ENCODE results near the gene CCDC88C.

The CCDC88C gene

GRCh38 chr14:91363776-91364523 is 53.7 kb downstream of the CCDC88C start:
- no peak for DNase-seq (ENCODE audit: low read depth)

GRCh38 chr14:91361233-91361811 is 56.3 kb downstream of the CCDC88C start:
- DNase-seq (ENCODE audit: low read depth) = no peak

DNA sequence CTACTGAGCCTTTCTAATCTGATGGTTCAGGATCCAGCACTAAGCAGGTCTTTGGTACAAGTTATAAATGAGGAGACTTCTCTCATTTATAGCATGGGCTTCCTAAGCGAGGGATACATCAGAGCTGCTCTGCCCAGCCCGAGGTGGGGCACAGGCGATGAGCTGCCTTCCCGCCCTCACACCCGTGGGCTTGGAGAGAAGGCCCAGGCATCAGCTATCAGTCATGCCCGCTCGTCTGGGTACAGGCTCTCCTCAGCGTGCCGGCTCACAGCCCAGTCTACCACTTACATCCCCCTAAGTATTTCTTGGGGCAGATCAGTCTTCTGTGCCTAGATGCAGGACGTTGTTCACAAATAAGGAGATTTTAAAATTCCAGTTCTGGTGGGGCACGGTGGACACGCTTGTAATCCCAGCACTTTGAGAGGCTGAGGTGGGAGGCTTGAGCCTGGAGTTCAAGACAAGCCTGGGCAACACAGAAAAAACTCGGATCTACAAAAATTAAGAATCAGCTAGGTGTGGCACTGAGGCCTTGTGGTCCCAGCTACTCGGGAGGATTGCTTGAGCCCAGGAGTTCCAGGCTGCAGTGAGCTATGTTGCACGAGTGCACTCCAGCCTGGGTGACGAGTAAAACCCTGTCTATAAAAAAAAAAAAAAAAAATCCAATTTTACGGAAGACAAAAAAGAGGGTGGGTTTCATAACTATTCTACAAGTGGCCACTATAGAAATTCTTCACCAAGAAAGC is 57.0 kb downstream of the CCDC88C start:
- DNase-seq (ENCODE audit: low read depth) = no peak

GRCh38 chr14:91358654-91359220 is 58.9 kb downstream of the CCDC88C start:
- DNase-seq (ENCODE audit: low read depth) = no peak

DNA sequence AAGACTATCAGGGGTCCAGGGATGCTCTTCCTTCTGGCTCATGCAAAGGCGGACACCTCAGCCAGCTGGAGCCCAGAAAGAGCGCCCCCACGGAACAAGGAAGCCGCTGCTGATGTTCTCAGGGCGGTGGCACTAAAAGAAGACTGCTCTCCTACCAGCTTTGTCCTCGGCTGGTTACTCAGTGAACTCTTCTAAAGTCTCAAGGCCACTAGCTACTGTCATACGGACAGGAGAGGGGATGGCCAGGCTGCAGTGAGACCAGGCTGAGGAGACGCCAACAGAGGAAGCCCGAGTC is 59.6 kb downstream of the CCDC88C start:
- no peak for DNase-seq (ENCODE audit: low read depth)

GRCh38 chr14:91357272-91358024 is 60.2 kb downstream of the CCDC88C start:
- no peak for DNase-seq (ENCODE audit: low read depth)

GRCh38 chr14:91356181-91356763 is 61.3 kb downstream of the CCDC88C start:
- no peak for DNase-seq (ENCODE audit: low read depth)

GRCh38 chr14:91354979-91355685 is 62.5 kb downstream of the CCDC88C start:
- no peak for DNase-seq (ENCODE audit: low read depth)

- no peak for DNase-seq (ENCODE audit: low read depth)
Observed at GRCh38 chr14:91354221-91354916, 63.3 kb downstream of the CCDC88C start.

DNA sequence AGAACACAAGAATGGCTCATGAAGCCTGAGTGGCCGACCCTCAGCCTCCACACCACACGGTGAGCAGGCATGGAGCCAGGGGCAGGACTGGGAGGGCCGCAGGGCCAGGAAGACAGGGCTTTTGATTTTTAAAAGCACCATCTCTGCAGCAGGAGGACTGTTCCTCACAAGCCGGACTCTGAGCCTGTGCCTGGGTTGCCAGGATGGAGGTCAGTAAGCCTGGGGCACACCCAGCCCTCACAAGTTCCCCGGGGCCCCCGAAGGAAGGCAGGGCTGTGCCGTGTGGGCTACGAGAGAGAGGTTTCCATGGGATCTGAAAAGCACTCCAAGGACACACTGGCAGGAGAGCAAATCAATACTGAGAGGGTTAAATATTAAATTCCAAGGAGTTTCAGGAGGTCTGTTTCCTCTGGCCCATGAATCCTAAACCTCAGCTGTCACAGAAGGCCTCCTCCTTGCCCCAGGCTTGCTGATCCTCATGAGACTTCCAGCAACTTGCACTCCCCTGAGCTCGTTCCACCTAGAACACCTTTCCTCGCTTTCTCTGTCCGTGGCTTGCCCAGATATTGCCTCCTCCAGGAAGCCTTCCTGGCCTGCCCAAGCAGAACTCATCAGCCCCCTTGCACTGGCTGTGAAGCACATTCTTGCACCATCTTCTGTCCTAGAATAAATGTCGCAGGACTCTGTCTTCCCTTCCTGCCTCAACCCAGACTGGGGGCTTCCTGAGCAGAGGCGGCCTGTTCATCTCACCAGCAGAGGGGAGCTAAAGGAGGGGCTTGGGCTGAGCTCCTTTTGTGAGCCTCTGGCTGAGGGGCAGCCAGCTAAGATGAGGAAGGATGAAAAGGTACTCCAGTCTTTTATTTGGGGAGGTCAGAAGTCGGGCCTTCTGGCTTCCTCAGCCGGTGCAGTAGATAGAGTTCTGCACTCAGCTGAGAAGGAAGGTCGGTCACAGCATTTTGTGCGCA is 64.6 kb downstream of the CCDC88C start:
- DNase-seq (ENCODE audit: low read depth) = no peak

- no peak for DNase-seq (ENCODE audit: low read depth)
Observed at GRCh38 chr14:91352053-91352452, 65.6 kb downstream of the CCDC88C start.

- DNase-seq (ENCODE audit: low read depth) = no peak
Observed at GRCh38 chr14:91351512-91351862, 66.1 kb downstream of the CCDC88C start.

DNA sequence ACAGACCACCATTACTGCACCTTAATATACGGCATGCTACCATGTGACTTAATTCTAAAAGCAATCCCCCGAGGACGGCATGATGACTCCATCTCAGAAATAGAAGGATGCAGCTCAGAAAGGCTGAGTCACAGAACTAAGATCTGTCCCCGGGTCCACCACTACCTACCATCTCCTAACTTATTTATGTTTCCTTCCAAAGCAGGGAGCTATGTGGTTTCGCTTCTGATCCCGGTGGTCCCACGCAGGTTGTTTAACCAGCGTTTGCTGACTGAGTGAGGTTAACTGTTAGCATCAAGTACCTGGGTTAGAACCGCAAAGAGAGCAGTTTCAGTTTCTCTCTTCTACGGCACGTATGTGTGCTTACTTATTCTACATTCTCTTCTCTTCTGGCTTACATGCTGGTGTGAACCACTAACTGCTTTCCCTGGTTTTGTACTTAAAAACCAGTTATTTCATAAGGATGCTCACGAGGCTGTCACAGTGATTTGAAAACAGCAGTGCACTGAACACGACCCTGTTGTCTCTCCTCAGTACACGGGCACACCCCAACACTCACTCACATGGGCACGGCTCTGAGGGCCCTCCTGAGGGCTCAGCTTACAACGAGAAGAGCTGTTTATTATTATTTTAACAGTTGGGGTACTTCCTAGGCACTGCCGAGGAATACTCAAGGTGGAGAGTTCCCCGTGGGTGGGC is 66.7 kb downstream of the CCDC88C start:
- DNase-seq (ENCODE audit: low read depth) = no peak

DNA sequence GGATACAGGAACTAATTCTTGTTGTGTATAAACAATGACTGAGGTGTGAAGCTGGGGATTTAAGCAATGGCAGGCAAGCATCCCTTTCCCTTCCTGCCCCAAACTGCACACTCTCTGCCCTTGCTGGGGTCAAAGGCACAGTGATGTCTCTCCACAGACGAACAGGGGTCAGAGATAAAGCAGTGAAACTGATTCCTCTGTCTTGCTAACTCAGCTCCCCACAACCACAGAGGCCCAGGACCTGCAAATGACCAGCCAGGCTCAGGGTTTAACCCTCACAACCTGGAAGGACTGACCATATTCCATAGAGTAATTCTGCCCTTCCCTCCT is 67.2 kb downstream of the CCDC88C start:
- no peak for DNase-seq (ENCODE audit: low read depth)

DNA sequence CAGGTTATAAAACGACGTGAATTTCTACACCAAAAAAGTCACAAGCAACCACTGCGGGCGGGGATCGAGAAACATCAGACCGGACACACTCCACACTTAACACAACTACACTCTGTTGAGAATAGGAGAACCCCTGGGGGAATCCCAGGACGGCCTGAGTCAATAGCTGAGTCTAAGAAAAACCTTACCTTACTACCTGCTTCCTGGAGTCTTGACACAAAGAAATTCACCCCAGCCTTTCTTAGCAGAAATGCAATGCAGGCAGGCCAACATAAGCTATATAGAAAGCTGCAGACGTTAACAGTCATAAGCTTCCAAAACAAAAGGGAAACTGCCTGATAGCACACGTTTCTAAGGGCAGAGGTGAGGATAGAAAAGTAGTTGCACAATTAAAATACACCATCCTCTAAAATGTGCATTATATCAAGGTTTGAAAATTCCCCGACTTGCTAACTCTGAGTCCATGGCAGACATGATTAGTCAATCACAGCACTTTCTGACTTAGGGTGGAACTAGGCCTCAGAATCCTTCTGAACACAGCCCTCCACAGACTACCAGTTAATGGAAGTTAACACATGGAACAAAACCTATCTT is 68.0 kb downstream of the CCDC88C start:
- DNase-seq (ENCODE audit: low read depth) = no peak

DNA sequence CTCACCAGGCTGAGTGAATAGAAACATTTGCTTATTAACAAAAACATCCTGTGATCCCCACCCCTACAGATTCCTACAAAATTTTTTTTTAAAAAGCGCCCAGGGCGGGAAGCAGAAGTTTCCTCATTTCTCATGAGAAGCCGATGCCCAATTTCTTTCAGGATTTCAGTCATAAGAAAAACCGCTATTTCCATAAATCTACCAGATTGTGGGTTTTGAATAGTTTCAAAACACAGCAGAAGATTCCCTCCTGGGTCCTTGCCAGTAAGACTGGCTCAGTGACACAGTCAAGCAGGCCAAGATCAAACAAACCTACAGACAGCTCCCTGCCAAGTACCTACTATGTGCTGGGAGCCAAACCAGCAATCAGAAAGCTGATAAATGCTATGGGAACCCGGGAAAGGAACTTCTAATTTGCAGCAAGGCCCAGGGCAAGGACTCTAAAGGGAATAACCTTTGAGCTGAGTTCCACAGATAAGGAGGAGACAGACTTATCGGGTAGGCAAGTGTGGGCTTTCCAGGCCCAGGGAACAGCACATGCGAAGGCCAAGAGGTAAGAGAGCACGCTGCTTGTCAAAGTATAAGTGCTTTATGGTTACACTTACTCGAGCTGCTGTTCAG is 68.7 kb downstream of the CCDC88C start:
- no peak for DNase-seq (ENCODE audit: low read depth)

GRCh38 chr14:91346838-91347173 is 70.8 kb downstream of the CCDC88C start:
- no peak for DNase-seq (ENCODE audit: low read depth)

GRCh38 chr14:91344096-91344495 is 73.5 kb downstream of the CCDC88C start:
- DNase-seq (ENCODE audit: low read depth) = no peak
